Measurements from ENCODE around the gene TEX53.

GRCh38 chr9:114611516-114612271, 45.9 kb downstream of the TEX53 start:
- no peak for TF ChIP-seq CTCF (IDR thresholded peaks at IDR 0.05)
- peak; percentile 13 to 17 for TF ChIP-seq POLR2AphosphoS5 (IDR thresholded peaks at IDR 0.05; ENCODE audit: insufficient read depth in 1 of 2, low read depth in 1 of 2)

All from vagina (tissue), 2 donors.